GM19023 (cell line): ENCODE results near the gene BEX1.
"Not testable (repeated sequence)": the region's sequence is repeated elsewhere in the genome, so short reads cannot be mapped to it uniquely, and the experiment has no call there.

ENCODE experiments used
- ATAC-seq: cut with Tn5 transposase; IDR thresholded peaks from one replicate; pipeline ENCODE4 v1.9.1; 2021; ENCODE audit warnings: mild to moderate bottlenecking, moderate library complexity; ENCODE audit not compliant: unreplicated experiment

BEX1 gene

GRCh38 chrX:103063918-103064434, at the start of gene BEX1:
TSS of gene BEX1 (minus strand) at chrX:103064171. CDS start at chrX:103063274, 897 bp downstream.
- ATAC-seq: no peak

DNA sequence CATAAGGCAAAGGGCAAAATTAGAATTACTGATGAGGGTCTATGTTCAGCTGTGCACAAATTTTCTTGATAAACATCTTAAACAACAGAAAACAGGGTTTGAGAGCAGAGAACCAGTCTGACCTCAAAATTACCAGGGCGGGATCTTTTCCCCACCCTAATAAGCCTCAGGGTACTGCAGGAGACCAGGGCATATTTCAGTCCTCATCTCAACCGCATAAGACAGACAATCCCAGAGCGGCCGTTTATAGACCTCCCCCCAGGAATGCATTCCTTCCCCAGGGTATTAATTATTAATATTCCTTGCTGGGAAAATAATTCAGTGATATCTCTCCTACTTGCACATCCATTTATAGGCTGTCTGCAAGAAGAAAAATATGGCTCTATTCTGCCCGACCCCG, 45.5 kb upstream of the BEX1 start:
- ATAC-seq: not testable (repeated sequence)

GRCh38 chrX:103107836-103108235, 43.9 kb upstream of the BEX1 start:
- ATAC-seq: no peak

DNA sequence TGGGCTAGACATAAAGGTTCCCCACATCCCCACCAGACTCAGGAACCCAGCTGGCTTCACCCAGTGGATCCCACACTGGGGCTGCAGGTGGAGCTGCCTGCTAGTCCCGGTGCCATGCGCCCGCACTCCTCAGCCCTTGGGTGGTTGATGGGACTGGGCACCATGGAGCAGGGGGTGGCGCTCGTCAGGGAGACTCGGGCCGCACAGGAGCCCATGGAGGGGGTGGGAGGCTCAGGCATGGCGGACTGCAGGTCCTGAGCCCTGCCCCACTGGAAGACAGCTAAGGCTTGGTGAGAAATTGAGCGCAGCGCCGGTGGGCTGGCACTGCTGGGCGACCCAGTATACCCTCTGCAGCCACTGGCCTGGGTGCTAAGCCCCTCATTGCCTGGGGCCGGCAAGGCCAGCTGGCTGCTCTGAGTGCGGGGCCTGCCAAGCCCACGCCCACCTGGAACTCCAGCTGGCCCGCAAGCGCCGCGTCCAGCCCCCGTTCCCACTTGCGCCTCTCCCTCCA, 43.3 kb upstream of the BEX1 start:
- not testable (repeated sequence) for ATAC-seq

GRCh38 chrX:103104370-103104769, 40.4 kb upstream of the BEX1 start:
- not testable (repeated sequence) for ATAC-seq

DNA sequence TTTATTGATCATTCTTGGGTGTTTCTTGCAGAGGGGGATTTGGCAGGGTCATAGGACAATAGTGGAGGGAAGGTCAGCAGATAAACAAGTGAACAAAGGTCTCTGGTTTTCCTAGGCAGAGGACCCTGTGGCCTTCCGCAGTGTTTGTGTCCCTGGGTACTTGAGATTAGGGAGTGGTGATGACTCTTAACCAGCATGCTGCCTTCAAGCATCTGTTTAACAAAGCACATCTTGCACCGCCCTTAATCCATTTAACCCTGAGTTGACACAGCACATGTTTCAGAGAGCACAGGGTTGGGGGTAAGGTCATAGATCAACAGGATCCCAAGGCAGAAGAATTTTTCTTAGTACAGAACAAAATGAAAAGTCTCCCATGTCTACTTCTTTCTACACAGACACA, 39.9 kb upstream of the BEX1 start:
- not testable (repeated sequence) for ATAC-seq

GRCh38 chrX:103101299-103102042, 37.5 kb upstream of the BEX1 start:
- no peak for ATAC-seq

DNA sequence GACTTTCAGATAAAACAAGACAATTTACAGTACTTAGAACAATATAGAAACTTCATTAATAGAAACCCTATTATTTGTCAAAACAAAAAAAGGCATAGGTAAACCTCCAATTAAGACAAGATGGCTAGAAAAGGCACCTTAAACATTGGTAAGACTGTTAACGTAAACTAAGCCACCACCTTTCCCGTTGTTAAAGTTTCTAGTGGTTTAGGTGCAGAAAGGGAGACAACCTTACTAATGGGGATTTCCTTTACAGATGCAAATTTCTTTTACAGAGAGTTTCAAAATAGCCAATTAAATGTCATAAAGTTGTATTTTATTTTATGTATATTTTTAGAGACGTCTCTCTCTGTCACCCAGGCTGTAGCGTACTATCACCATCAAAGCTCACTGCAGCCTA, 36.5 kb upstream of the BEX1 start:
- ATAC-seq: no peak

DNA sequence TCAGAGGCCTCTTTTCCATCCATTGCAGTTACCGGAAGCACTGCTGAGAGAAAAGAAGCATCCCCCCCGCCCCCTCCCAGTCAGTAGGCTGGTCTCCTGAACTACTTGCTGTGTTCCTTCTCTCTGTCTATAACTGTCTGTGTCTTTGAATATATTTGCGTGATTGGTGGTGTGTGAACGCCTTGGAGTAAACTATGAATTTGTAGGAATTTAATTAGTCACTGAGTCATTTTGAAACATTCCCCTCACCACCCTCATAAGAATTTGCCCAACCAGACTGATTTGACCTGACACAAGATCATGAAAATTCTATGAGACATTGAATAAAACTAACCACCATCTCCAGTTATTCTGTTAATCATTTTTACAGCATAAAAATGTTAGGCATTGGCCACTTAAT, 35.7 kb upstream of the BEX1 start:
- ATAC-seq: no peak

DNA sequence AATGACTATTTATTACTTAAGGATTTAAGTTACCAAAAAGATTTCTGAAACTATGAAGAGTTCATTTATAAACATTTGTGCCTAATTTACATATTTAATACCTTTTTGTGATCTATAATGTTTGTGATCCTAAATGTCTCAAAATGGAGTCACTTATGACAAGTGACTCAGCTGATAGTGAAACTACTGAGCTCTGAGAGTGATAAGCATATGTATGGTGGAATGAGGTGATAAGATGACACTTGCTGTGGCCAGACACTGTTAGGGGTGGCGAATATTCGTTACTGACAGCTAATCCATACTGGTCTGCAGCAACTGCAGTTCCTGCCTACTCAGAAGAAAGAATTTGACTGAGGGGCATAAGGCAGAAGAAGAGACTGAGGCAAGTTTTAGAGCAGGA, 34.5 kb upstream of the BEX1 start:
- ATAC-seq: no peak

- no peak for ATAC-seq
These were observed 29.0 kb upstream of the BEX1 start, which contains the start of gene NXF3 for GRCh38 chrX:103092942-103093341. TSS of gene NXF3 (minus strand) at chrX:103093143. CDS start at chrX:103093023, 120 bp downstream.

DNA sequence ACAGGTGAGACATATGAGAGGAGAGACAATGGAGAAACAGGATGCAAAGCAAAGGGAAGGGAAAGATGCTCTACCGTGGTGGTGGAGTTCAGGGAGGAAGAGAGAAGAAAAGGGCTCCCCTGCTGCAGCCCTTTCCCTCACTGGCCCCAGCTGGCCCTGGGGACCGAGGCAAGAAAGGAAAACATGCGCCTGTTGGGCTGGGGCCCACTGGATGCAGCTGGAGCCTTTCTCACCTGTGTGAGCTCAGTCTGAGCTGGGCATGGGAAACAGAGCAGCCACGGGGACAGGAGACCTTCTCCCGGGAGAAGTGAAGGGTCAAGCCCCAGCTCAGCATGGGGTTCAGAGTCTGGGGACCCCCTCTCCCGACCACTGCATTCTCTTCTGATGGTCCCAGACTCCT, 17.1 kb upstream of the BEX1 start:
- no peak for ATAC-seq

GRCh38 chrX:103073467-103073866, 9.5 kb upstream of the BEX1 start:
- no peak for ATAC-seq

GRCh38 chrX:103066606-103067005, 2.6 kb upstream of the BEX1 start:
- ATAC-seq: no peak

- no peak for ATAC-seq
These were observed 653 bp downstream of the BEX1 start for GRCh38 chrX:103063191-103063845.

GRCh38 chrX:103061486-103061885, 2.5 kb downstream of the BEX1 start:
- no peak for ATAC-seq

GRCh38 chrX:103056902-103057301, 7.1 kb downstream of the BEX1 start:
- ATAC-seq: no peak

GRCh38 chrX:103052625-103053024, 11.3 kb downstream of the BEX1 start:
- no peak for ATAC-seq

DNA sequence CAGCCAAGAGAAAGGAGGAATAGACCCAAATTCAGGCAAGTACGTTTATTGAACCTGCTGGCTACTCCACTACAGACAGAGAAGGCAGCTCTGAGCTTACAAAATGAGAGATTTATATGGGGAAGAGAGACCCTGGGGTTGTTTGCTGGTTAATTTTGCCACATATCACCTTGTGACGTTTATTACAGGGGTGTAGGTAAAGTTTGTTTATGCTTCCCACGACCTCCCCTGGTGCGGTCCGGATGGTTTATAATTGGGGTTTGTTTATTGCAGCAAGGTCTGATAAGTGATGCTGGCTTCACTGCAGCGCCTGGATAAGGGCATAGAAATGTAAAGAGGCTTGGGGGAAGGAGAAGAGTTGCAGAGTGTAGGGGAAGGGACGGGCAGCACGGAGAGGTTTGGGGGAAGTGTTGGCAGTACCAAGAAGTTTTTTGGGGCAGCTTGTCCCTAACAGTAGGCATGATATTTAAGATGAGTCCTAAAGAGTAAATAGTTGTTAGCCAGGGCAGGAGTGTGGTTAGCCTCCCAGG, 12.6 kb downstream of the BEX1 start:
- ATAC-seq: no peak

GRCh38 chrX:103033371-103033770, 30.6 kb downstream of the BEX1 start:
- ATAC-seq: not testable (repeated sequence)

DNA sequence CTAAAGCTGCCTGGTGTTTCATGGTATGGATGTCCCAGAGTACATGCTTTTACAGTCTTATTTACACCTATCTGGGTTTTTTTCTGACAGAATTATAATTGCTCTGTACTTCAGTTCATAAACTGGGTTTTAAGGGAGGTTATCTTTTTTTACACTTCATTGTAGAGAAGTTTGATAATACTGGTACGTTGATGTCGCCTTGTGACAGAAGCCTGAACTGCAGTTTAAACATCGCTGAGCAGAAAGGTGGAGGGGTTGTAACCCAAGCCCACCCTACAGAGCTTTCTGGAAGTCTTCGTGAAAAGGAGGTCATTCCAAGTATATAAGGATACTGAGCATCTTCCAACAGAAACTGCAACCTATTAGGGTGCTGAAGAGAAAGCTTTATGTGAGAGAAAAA, 46.4 kb downstream of the BEX1 start:
- no peak for ATAC-seq

DNA sequence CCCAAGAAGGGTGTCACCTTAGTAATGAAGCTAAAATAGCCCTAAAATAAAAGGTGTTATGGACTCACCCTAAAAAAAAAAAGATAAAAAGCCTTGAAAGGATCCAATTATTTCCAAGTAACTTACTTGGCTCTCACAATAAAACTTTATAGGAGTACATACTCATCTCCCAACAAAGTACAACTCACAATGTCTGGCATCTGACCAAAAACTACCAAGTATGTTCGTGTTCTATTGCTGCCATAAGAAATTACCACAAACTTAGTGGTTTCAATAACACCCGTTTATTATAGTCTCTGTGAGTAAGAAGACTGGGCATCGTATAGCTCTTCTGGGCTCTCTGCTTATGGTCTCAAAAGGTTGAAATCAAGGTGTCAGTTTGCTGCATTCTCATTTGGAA, 51.0 kb downstream of the BEX1 start:
- ATAC-seq: no peak
